Measurements from ENCODE around the gene NRG3. TPM values are rescaled to one million over a fixed set of nuclear protein-coding genes. Genes with fewer than 3 reads are reported as not detected.
A peak's percentile ranks its signal among the peaks of the same experiment; 100 is the strongest.

Gene NRG3
- total and polyA plus RNA-seq, 2 donors (not counting 1 experiment from before 2014, with no cell fraction given) = not detected

- Histone ChIP-seq H3K4me3 (replicated peaks in 1 of 4; ENCODE audit: control extremely low read depth in 1 of 4, insufficient read depth in 1 of 4, low read depth in 3 of 4, low read length in 4 of 4) (no peak overlapping the region), H3K4me1 (ENCODE audit: control insufficient read depth, extremely low read depth, insufficient read depth, low read length) (no peaks in the 10 kb centered on the region), H3K4me2 (ENCODE audit: extremely low read depth, insufficient read depth, low read length) (no peak overlapping the region), H3K27ac (ENCODE audit: insufficient read depth, low read length) (no peak overlapping the region), H3K9ac (ENCODE audit: insufficient read depth, low read length) (no peak overlapping the region), H3K27me3 (ENCODE audit: control insufficient read depth, insufficient read depth, low read length) (no peaks in the 10 kb centered on the region), H3K9me3 (ENCODE audit: control insufficient read depth, insufficient read depth, low read depth, low read length) (no peaks in the 10 kb centered on the region), H3K36me3 (ENCODE audit: control insufficient read depth, insufficient read depth, low read length) (no peaks in the 10 kb centered on the region), H2AFZ (ENCODE audit: low read length) (no peak overlapping the region), H4K20me1 (ENCODE audit: control insufficient read depth, extremely low read depth, insufficient read depth, low read length) (no peaks in the 10 kb centered on the region), H3K79me2 (ENCODE audit: control insufficient read depth, insufficient read depth, low read length) (no peaks in the 10 kb centered on the region)
- TF ChIP-seq EZH2 (IDR thresholded peaks at IDR 0.05; ENCODE audit: low read length, missing control alignments) = no peak
- no peak for TF ChIP-seq CTCF (conservative IDR thresholded peaks at IDR 0.05 in 1 of 2, IDR thresholded peaks at IDR 0.05 in 1 of 2; ENCODE audit: low read depth in 1 of 2, low read length in 2 of 2)
- no peak for DNase-seq (ENCODE audit: low read depth in 2 of 2)
Measured at GRCh38 chr10:82850191-82850590, 975.2 kb downstream of the NRG3 start.

- Histone ChIP-seq H2AFZ (ENCODE audit: low read length) (no peak overlapping the region), H3K27ac (ENCODE audit: insufficient read depth, low read length) (no peak overlapping the region), H3K79me2 (ENCODE audit: control insufficient read depth, insufficient read depth, low read length) (no peaks in the 10 kb centered on the region)
Measured at GRCh38 chr10:82856957-82857613, 982.1 kb downstream of the NRG3 start.

GRCh38 chr10:82861889-82862288 lies 986.9 kb downstream of the NRG3 start:
- no peak overlapping the region for H3K4me3 ChIP-seq (replicated peaks in 1 of 4; ENCODE audit: control extremely low read depth in 1 of 4, insufficient read depth in 1 of 4, low read depth in 3 of 4, low read length in 4 of 4)
- TF ChIP-seq EZH2 (IDR thresholded peaks at IDR 0.05; ENCODE audit: low read length, missing control alignments) (no peak), CTCF (conservative IDR thresholded peaks at IDR 0.05 in 1 of 2, IDR thresholded peaks at IDR 0.05 in 1 of 2; ENCODE audit: low read depth in 1 of 2, low read length in 2 of 2) (no peak)
- H3K36me3 ChIP-seq (ENCODE audit: control insufficient read depth, insufficient read depth, low read length) = no peaks in the 10 kb centered on the region
- no peak for DNase-seq (ENCODE audit: low read depth in 2 of 2)
- H3K9ac ChIP-seq (ENCODE audit: insufficient read depth, low read length) = no peak overlapping the region
- H3K27ac ChIP-seq (ENCODE audit: insufficient read depth, low read length) = no peak overlapping the region
- H3K9me3 ChIP-seq (ENCODE audit: control insufficient read depth, insufficient read depth, low read depth, low read length) = no peaks in the 10 kb centered on the region
- no peaks in the 10 kb centered on the region for H3K4me1 ChIP-seq (ENCODE audit: control insufficient read depth, extremely low read depth, insufficient read depth, low read length)
- no peak overlapping the region for H3K4me2 ChIP-seq (ENCODE audit: extremely low read depth, insufficient read depth, low read length)
- no peaks in the 10 kb centered on the region for H4K20me1 ChIP-seq (ENCODE audit: control insufficient read depth, extremely low read depth, insufficient read depth, low read length)
- H2AFZ ChIP-seq (ENCODE audit: low read length) = no peak overlapping the region
- no peaks in the 10 kb centered on the region for H3K27me3 ChIP-seq (ENCODE audit: control insufficient read depth, insufficient read depth, low read length)
- no peaks in the 10 kb centered on the region for H3K79me2 ChIP-seq (ENCODE audit: control insufficient read depth, insufficient read depth, low read length)

More at GRCh38 chr10:82856957-82857613, 982.1 kb downstream of the NRG3 start:
- Histone ChIP-seq H3K9ac (ENCODE audit: insufficient read depth, low read length) (no peak overlapping the region), H3K36me3 (ENCODE audit: control insufficient read depth, insufficient read depth, low read length) (no peaks in the 10 kb centered on the region), H3K4me2 (ENCODE audit: extremely low read depth, insufficient read depth, low read length) (no peak overlapping the region), H3K9me3 (ENCODE audit: control insufficient read depth, insufficient read depth, low read depth, low read length) (no peaks in the 10 kb centered on the region), H3K27me3 (ENCODE audit: control insufficient read depth, insufficient read depth, low read length) (no peaks in the 10 kb centered on the region), H3K4me1 (ENCODE audit: control insufficient read depth, extremely low read depth, insufficient read depth, low read length) (no peaks in the 10 kb centered on the region), H3K4me3 (replicated peaks in 1 of 4; ENCODE audit: control extremely low read depth in 1 of 4, insufficient read depth in 1 of 4, low read depth in 3 of 4, low read length in 4 of 4) (no peak overlapping the region), H4K20me1 (ENCODE audit: control insufficient read depth, extremely low read depth, insufficient read depth, low read length) (no peaks in the 10 kb centered on the region)
- TF ChIP-seq EZH2 (IDR thresholded peaks at IDR 0.05; ENCODE audit: low read length, missing control alignments) = no peak
- TF ChIP-seq CTCF (conservative IDR thresholded peaks at IDR 0.05 in 1 of 2, IDR thresholded peaks at IDR 0.05 in 1 of 2; ENCODE audit: low read depth in 1 of 2, low read length in 2 of 2) = no peak
- peak in 1 of 2 donors; percentile 15 for DNase-seq (ENCODE audit: low read depth in 2 of 2)

All from fibroblast of lung (primary cell).